Measurements from ENCODE around the gene EYS.
"Not testable (repeated sequence)": the region's sequence is repeated elsewhere in the genome, so short reads cannot be mapped to it uniquely, and the experiment has no call there.

The EYS gene

DNA sequence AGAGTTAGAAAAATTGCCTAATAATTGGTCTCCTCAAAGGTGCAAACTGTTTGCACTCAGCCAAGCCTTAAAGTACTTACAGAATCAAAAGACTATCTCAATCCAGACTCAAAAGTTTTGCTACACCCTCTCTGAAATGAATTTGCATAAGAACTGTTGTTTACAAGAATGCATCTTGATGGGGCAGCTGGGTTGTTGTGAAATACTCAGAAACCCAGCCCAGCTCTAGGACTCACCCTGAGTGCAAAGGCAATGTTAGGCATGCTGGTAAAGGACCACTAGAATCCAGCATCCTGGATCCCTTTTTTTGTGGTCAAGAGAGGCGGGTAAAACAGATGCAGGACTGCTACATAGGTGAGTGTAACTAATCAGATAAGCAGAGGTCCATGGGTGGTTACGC is 700.2 kb downstream of the EYS start:
- H3K27me3 ChIP-seq (ENCODE audit: control insufficient read depth, insufficient read depth, low read length): no peaks in the 10 kb centered on the region
- TF ChIP-seq, protein P1, sequence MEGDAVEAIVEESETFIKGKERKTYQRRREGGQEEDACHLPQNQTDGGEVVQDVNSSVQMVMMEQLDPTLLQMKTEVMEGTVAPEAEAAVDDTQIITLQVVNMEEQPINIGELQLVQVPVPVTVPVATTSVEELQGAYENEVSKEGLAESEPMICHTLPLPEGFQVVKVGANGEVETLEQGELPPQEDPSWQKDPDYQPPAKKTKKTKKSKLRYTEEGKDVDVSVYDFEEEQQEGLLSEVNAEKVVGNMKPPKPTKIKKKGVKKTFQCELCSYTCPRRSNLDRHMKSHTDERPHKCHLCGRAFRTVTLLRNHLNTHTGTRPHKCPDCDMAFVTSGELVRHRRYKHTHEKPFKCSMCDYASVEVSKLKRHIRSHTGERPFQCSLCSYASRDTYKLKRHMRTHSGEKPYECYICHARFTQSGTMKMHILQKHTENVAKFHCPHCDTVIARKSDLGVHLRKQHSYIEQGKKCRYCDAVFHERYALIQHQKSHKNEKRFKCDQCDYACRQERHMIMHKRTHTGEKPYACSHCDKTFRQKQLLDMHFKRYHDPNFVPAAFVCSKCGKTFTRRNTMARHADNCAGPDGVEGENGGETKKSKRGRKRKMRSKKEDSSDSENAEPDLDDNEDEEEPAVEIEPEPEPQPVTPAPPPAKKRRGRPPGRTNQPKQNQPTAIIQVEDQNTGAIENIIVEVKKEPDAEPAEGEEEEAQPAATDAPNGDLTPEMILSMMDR (IDR thresholded peaks at IDR 0.05): no peak

DNA sequence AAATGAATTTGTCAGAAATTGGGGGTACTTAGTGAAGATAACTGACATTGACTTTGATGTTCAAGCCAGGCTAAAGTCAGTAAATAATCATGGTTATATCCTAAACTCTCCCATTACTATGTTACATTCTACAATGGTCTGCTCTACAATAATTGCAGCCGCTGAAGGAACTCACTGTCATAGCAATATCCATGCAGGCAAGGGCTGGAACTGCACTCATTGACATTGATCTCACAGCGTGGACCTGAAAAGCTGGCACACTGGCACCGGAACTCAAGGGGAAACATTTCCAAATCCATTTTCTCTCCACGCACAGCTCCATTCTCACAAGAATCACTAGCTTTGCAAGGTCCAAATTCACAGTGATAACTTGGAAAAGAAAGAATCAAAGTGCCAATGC is 702.7 kb downstream of the EYS start:
- H3K27me3 ChIP-seq (ENCODE audit: control insufficient read depth, insufficient read depth, low read length): no peaks in the 10 kb centered on the region
- H3K4me1 ChIP-seq: no peaks in the 10 kb centered on the region
- H3K4me2 ChIP-seq (ENCODE audit: low read length): no peak overlapping the region
- H3K9me3 ChIP-seq (ENCODE audit: control insufficient read depth, low read length): no peaks in the 10 kb centered on the region
- TF ChIP-seq, protein P1 (IDR thresholded peaks at IDR 0.05): no peak
- H3K27ac ChIP-seq: no peak overlapping the region
- no peak overlapping the region for H3K4me3 ChIP-seq (ENCODE audit: low read depth, low read length)
- H3K9ac ChIP-seq: no peak overlapping the region
- no peaks in the 10 kb centered on the region for H3K79me2 ChIP-seq
- H3K36me3 ChIP-seq (ENCODE audit: control insufficient read depth, insufficient read depth, low read length): no peaks in the 10 kb centered on the region
- no peak overlapping the region for H2AFZ ChIP-seq

More for the DNA sequence above, 700.2 kb downstream of the EYS start:
- Histone ChIP-seq H3K36me3 (ENCODE audit: control insufficient read depth, insufficient read depth, low read length) (no peaks in the 10 kb centered on the region), H3K9me3 (ENCODE audit: control insufficient read depth, low read length) (no peaks in the 10 kb centered on the region), H3K4me1 (no peaks in the 10 kb centered on the region), H3K4me2 (ENCODE audit: low read length) (no peak overlapping the region), H2AFZ (no peak overlapping the region), H3K27ac (no peak overlapping the region), H3K4me3 (ENCODE audit: low read depth, low read length) (no peak overlapping the region), H3K9ac (no peak overlapping the region), H3K79me2 (no peaks in the 10 kb centered on the region)

DNA sequence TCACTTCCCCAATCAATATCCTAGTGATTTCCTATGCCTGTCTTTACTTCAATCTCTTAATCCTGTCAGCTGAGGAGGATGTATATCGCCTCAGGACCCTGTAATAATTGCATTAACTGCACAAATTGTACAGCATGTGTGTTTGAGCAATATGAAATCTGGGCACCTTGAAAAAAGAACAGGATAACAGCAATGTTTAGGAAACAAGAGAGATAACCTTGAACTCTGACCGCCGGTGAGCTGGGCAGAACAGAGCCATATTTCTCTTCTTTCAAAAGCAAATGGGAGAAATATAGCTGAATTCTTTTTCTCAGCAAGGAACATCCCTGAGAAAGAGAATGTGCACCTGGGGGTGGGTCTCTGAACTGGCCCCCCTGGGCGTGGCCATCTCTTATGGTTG is 704.1 kb downstream of the EYS start:
- not testable (repeated sequence) for H3K79me2 ChIP-seq

DNA sequence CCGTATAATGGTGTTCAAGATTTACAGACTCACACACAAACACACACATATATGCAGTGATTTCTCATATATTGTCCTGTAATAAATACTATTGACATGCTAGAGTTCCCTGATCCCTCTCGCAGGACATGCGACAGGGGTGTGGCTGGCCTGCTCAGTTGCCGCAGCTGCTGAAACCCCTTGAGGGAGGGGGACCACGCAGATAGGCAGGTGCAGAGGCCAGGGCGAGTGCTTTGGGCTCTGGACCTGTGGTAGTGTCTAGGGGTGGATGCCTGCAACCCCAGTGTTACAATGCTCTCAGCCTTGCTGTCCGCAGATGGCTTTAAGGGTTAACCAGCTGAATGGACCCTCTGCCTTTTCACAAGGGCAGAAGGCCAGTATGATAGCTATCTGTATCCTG is 706.2 kb downstream of the EYS start:
- H3K36me3 ChIP-seq (ENCODE audit: control insufficient read depth, insufficient read depth, low read length): no peaks in the 10 kb centered on the region
- no peak overlapping the region for H3K4me3 ChIP-seq (ENCODE audit: low read depth, low read length)
- no peaks in the 10 kb centered on the region for H3K9me3 ChIP-seq (ENCODE audit: control insufficient read depth, low read length)
- H3K27me3 ChIP-seq (ENCODE audit: control insufficient read depth, insufficient read depth, low read length): no peaks in the 10 kb centered on the region
- H3K79me2 ChIP-seq: no peaks in the 10 kb centered on the region
- no peak overlapping the region for H2AFZ ChIP-seq
- TF ChIP-seq, protein P1 (IDR thresholded peaks at IDR 0.05): no peak
- no peaks in the 10 kb centered on the region for H3K4me1 ChIP-seq
- H3K4me2 ChIP-seq (ENCODE audit: low read length): no peak overlapping the region
- no peak overlapping the region for H3K27ac ChIP-seq
- H3K9ac ChIP-seq: no peak overlapping the region

More for the DNA sequence above, 704.1 kb downstream of the EYS start:
- H3K9me3 ChIP-seq (ENCODE audit: control insufficient read depth, low read length); H3K36me3 ChIP-seq (ENCODE audit: control insufficient read depth, insufficient read depth, low read length); H3K4me2 ChIP-seq (ENCODE audit: low read length); H3K4me3 ChIP-seq (ENCODE audit: low read depth, low read length); H3K27ac ChIP-seq; H3K4me1 ChIP-seq; H3K9ac ChIP-seq; H3K27me3 ChIP-seq (ENCODE audit: control insufficient read depth, insufficient read depth, low read length); H2AFZ ChIP-seq: not testable (repeated sequence)

DNA sequence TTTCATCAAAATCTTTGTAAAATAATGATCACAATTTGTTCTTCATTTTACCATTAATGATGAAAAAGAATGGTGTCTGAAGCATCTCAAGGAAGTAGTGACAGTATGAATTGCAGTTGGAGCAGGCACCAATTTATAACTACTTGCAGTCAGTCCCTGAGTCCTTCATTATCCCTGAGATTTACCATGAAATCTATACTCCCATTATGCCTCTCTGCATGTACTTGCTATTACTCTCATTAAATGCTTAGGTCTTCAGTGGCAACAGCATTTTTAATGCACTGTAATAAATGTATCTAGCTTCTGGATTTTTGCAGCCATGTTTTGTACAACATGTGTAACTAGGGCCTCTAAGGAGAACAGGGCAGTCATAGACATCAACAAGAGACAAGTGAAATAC is 708.8 kb downstream of the EYS start:
- Histone ChIP-seq H3K27ac (no peak overlapping the region), H3K27me3 (ENCODE audit: control insufficient read depth, insufficient read depth, low read length) (no peaks in the 10 kb centered on the region), H3K4me3 (ENCODE audit: low read depth, low read length) (no peak overlapping the region), H3K36me3 (ENCODE audit: control insufficient read depth, insufficient read depth, low read length) (no peaks in the 10 kb centered on the region), H2AFZ (no peak overlapping the region), H3K9me3 (ENCODE audit: control insufficient read depth, low read length) (no peaks in the 10 kb centered on the region), H3K4me2 (ENCODE audit: low read length) (no peak overlapping the region), H3K4me1 (no peaks in the 10 kb centered on the region), H3K9ac (no peak overlapping the region), H3K79me2 (no peaks in the 10 kb centered on the region)
- TF ChIP-seq, protein P1 (IDR thresholded peaks at IDR 0.05): no peak

Data from parathyroid adenoma (tissue), 2 donors.